K562 (cell line): ENCODE data around the gene PAIP1. TPM values are rescaled to one million over a fixed set of nuclear protein-coding genes. Genes with fewer than 3 reads are reported as not detected.

ENCODE experiments used
- DPF2 ChIP-seq: fragments of 450-650 bp; IDR thresholded peaks from 2 replicates; pipeline ENCODE4 v1.6.1; 2016
- E2F5 ChIP-seq: sonication (generic); formaldehyde crosslinking; IDR thresholded peaks from 2 replicates; pipeline ENCODE4 v1.8.0; 2022; ENCODE audit warnings: mild to moderate bottlenecking, missing genetic modification reagents
- EP400 ChIP-seq: fragments of 450-650 bp; IDR thresholded peaks from 2 replicates; pipeline ENCODE4 v1.6.1; 2017; ENCODE audit warnings: antibody characterized with exemption, mild to moderate bottlenecking, moderate library complexity
- FIP1L1 ChIP-seq: fragments of 200-400 bp; formaldehyde crosslinking; IDR thresholded peaks from 2 replicates; pipeline ENCODE4 v1.6.1; 2018; ENCODE audit warnings: mild to moderate bottlenecking, low read depth, low read length; ENCODE audit not compliant: poor library complexity, severe bottlenecking
- FOS ChIP-seq: IDR thresholded peaks from 3 replicates; pipeline ENCODE4 v1.6.1; 2011; ENCODE audit not compliant: insufficient read length; ENCODE audit errors: extremely low read depth
- HES1 ChIP-seq: fragments of 450-650 bp; IDR thresholded peaks from 2 replicates; pipeline ENCODE4 v1.6.1; 2016; ENCODE audit warnings: low read depth, mild to moderate bottlenecking, moderate library complexity
- KLF1 ChIP-seq: fragments of 450-650 bp; IDR thresholded peaks from 2 replicates; pipeline ENCODE4 v1.6.1; 2016; ENCODE audit warnings: missing genetic modification characterization, missing compliant biosample characterization
- LEF1 ChIP-seq: fragments of 450-650 bp; IDR thresholded peaks from 2 replicates; pipeline ENCODE4 v1.6.1; 2016; ENCODE audit warnings: mild to moderate bottlenecking
- NFE2L1 ChIP-seq: fragments of 450-650 bp; IDR thresholded peaks from 2 replicates; pipeline ENCODE4 v1.6.1; 2016; ENCODE audit warnings: missing genetic modification characterization, low read depth, mild to moderate bottlenecking, missing compliant biosample characterization, moderate library complexity, borderline replicate concordance
- PHB ChIP-seq: fragments of 250-450 bp; sonication (Bioruptor Pico); IDR thresholded peaks from 2 replicates; pipeline ENCODE4 v1.5.0; 2021
- POLR2A ChIP-seq: fragments of 450-650 bp; conservative IDR thresholded peaks from 2 replicates; pipeline ENCODE4 v1.6.1; 2016
- PRDM10 ChIP-seq: fragments of 450-650 bp; IDR thresholded peaks from 2 replicates; pipeline ENCODE4 v1.6.1; 2018; ENCODE audit not compliant: partially characterized antibody
- RAD51 ChIP-seq: fragments of 450-650 bp; IDR thresholded peaks from 2 replicates; pipeline ENCODE4 v1.7.1; 2016; ENCODE audit warnings: low read depth, mild to moderate bottlenecking, borderline replicate concordance
- SMAD2 ChIP-seq: fragments of 150-350 bp; IDR thresholded peaks from 2 replicates; pipeline ENCODE4 v1.6.1; 2014; ENCODE audit warnings: low read depth, mild to moderate bottlenecking, low read length
- TEAD4 ChIP-seq, 2 experiments: sonication (generic) in 1 of 2; formaldehyde crosslinking in 1 of 2; IDR thresholded peaks; 2 replicates each; pipeline versions ENCODE4 v1.6.1 to v1.8.0; 2012 to 2022; ENCODE audit warnings: borderline replicate concordance in 1 of 2, inconsistent platforms in 1 of 2, low read length in 1 of 2, mild to moderate bottlenecking in 1 of 2, missing genetic modification reagents in 1 of 2
- TGIF2 ChIP-seq: sonication (generic); formaldehyde crosslinking; IDR thresholded peaks from 2 replicates; pipeline ENCODE4 v1.8.1; 2022; ENCODE audit warnings: mild to moderate bottlenecking, missing genetic modification reagents, moderate library complexity
- TOE1 ChIP-seq, 2 experiments: fragments of 450-650 bp in 1 of 2; sonication (generic) in 1 of 2; formaldehyde crosslinking in 1 of 2; IDR thresholded peaks; 2 replicates each; pipeline versions ENCODE4 v1.7.1 to v1.8.0; 2016 to 2022; ENCODE audit warnings: borderline replicate concordance in 2 of 2, mild to moderate bottlenecking in 2 of 2, antibody characterized with exemption in 1 of 2, inconsistent platforms in 1 of 2, low read depth in 1 of 2, missing genetic modification reagents in 1 of 2, moderate library complexity in 1 of 2
- ZFX ChIP-seq: sonication (generic); formaldehyde crosslinking; IDR thresholded peaks from 2 replicates; pipeline ENCODE4 v1.8.0; 2022; ENCODE audit warnings: mild to moderate bottlenecking, missing genetic modification reagents, moderate library complexity
- ZNF507 ChIP-seq: conservative IDR thresholded peaks from 2 replicates; pipeline ENCODE4 v1.6.1; 2017; ENCODE audit warnings: missing genetic modification characterization, missing compliant biosample characterization
- polyA plus RNA-seq, 8 experiments: library from polyadenylated mRNA; depleted of rRNA in 4 of 8; stranded (reverse) in 5 of 8; unstranded in 3 of 8; fragments of >200 nt; fragmentation: Nextera tagmentation in 2 of 8; fragmentation: Illumina TruSeq in 1 of 8; extraction: Ambion mirVana in 2 of 8; extraction: Trizol in 1 of 8; gene quantifications; 2 replicates each; pipeline versions ENCODE4 v1.2.1 to v1.2.3, GENCODE V29; 2011 to 2014; ENCODE audit warnings: inconsistent platforms in 1 of 8, missing spikeins in 1 of 8
- total RNA-seq, 7 experiments: library from RNA; depleted of rRNA in 6 of 7; stranded (reverse); fragments of >200 nt in 6 of 7; fragmentation: Illumina TruSeq in 2 of 7; extraction: Trizol in 2 of 7; gene quantifications; 2 replicates each; pipeline versions ENCODE4 v1.2.1 to v1.2.3, GENCODE V29; 2011 to 2021; ENCODE audit warnings: low replicate concordance in 1 of 7

The PAIP1 gene
- total and polyA plus RNA-seq, 9 of the 15 experiments (the other 6 are each of a cell fraction or from before 2014, with no cell fraction given), result 51.7 to 181 (median 102) TPM

- TF ChIP-seq TOE1 (IDR thresholded peaks at IDR 0.05; ENCODE audit: borderline replicate concordance) (peak; percentile 70; the same call in 1 of the 2 replicates), TOE1 (CRISPR knock-in tag; IDR thresholded peaks at IDR 0.05; ENCODE audit: borderline replicate concordance, low read depth) (no peak), HES1 (no peak), POLR2A (peak; percentile 97), FIP1L1 (no peak), PHB (CRISPR knock-in tag) (no peak), LEF1 (no peak), TEAD4 (IDR thresholded peaks at IDR 0.05; ENCODE audit: low read length) (peak; percentile 11; the same call in 1 of the 2 replicates), TEAD4 (CRISPR knock-in tag; IDR thresholded peaks at IDR 0.05; ENCODE audit: borderline replicate concordance) (no peak), FOS (no peak), NFE2L1 (no peak), EP400 (peak; percentile 94), DPF2 (peak; percentile 33; the same call in 1 of the 2 replicates), KLF1 (tag) (0 out of 2 replicates have a peak, but pooled peaks have one; percentile 29), ZNF507 (tag) (no peak), TGIF2 (CRISPR knock-in tag) (peak; percentile 12; the same call in 1 of the 2 replicates), PRDM10 (peak; percentile 51), SMAD2 (no peak), RAD51 (no peak), E2F5 (CRISPR knock-in tag) (no peak), ZFX (CRISPR knock-in tag) (peak; percentile 74)
Observed at GRCh38 chr5:43514816-43515677, 41.8 kb downstream of the PAIP1 start, which contains the start of gene C5orf34 (continued).
